Keratinocyte (primary cell): ENCODE results near the gene PTTG1IP2. TPM values are rescaled to one million over a fixed set of nuclear protein-coding genes. Genes with fewer than 3 reads are reported as not detected.
A peak's percentile ranks its signal among the peaks of the same experiment; 100 is the strongest.

ENCODE experiments used
- DNase-seq: peaks from one replicate; pipeline ENCODE4 v3.0.0-alpha.2; 2011; ENCODE audit warnings: low read depth, missing footprints, low spot score
- FAIRE-seq: peaks from 2 replicates; lab custom pipeline; 2011; peaks lifted over from hg19 to GRCh38; lab: Jason Lieb, UNC
- H2AFZ ChIP-seq: 2 replicates; pipeline ENCODE4 v1.6.0; 2012; ENCODE audit warnings: low read length, control low read depth, inconsistent platforms; ENCODE audit not compliant: control insufficient read depth
- H3K27ac ChIP-seq: 2 replicates; pipeline ENCODE4 v1.5.1; 2011; ENCODE audit warnings: low read length; ENCODE audit not compliant: control insufficient read depth, insufficient read depth
- H3K27me3 ChIP-seq: 3 replicates; pipeline ENCODE4 v1.6.0; 2011; ENCODE audit warnings: low read length; ENCODE audit not compliant: control insufficient read depth, insufficient read depth; ENCODE audit errors: extremely low read depth
- H3K36me3 ChIP-seq, 2 experiments: 2 replicates in 1 of 2; 3 replicates in 1 of 2; pipeline ENCODE4 v1.5.1; 2011; ENCODE audit warnings: low read length in 2 of 2, mild to moderate bottlenecking in 1 of 2; ENCODE audit not compliant: control insufficient read depth in 2 of 2, insufficient read depth in 2 of 2; ENCODE audit errors: extremely low read depth in 1 of 2
- H3K4me1 ChIP-seq: 3 replicates; pipeline ENCODE4 v1.5.1; 2011; ENCODE audit warnings: low read length; ENCODE audit not compliant: control insufficient read depth, insufficient read depth; ENCODE audit errors: extremely low read depth
- H3K4me2 ChIP-seq: 3 replicates; pipeline ENCODE4 v1.6.0; 2011; ENCODE audit warnings: low read depth, low read length; ENCODE audit not compliant: control insufficient read depth, insufficient read depth; ENCODE audit errors: extremely low read depth
- H3K4me3 ChIP-seq, 3 experiments: fragments of 200-600 bp in 1 of 3; sonication (generic) in 1 of 3; 2 replicates in 2 of 3; 3 replicates in 1 of 3; pipeline ENCODE4 v1.5.1; 2011 to 2016; ENCODE audit warnings: low read length in 3 of 3, mild to moderate bottlenecking in 3 of 3, control low read depth in 2 of 3, inconsistent platforms in 1 of 3, low read depth in 1 of 3, mixed read lengths in 1 of 3, mixed run types in 1 of 3, moderate library complexity in 1 of 3; ENCODE audit not compliant: control insufficient read depth in 2 of 3, insufficient read depth in 2 of 3; ENCODE audit errors: extremely low read depth in 1 of 3
- H3K79me2 ChIP-seq: 2 replicates; pipeline ENCODE4 v1.6.0; 2012; ENCODE audit warnings: low read length; ENCODE audit not compliant: control insufficient read depth, insufficient read depth
- H3K9ac ChIP-seq: 3 replicates; pipeline ENCODE4 v1.6.0; 2011; ENCODE audit warnings: low read length; ENCODE audit not compliant: control insufficient read depth, insufficient read depth; ENCODE audit errors: extremely low read depth
- H3K9me1 ChIP-seq: 3 replicates; pipeline ENCODE4 v1.6.0; 2011; ENCODE audit warnings: low read length; ENCODE audit not compliant: control insufficient read depth, insufficient read depth; ENCODE audit errors: extremely low read depth
- H3K9me3 ChIP-seq: 2 replicates; pipeline ENCODE4 v1.5.1; 2012; ENCODE audit warnings: low read depth, low read length; ENCODE audit not compliant: control insufficient read depth
- H4K20me1 ChIP-seq: 3 replicates; pipeline ENCODE4 v1.6.0; 2011; ENCODE audit warnings: low read length; ENCODE audit not compliant: control insufficient read depth, insufficient read depth; ENCODE audit errors: extremely low read depth
- CTCF ChIP-seq, 3 experiments: IDR thresholded peaks in 1 of 3; conservative IDR thresholded peaks in 1 of 3; optimal IDR thresholded peaks in 1 of 3; 2 replicates in 2 of 3; 3 replicates in 1 of 3; pipeline versions ENCODE3 to v1.5.1; 2011; ENCODE audit warnings: low read length in 3 of 3, mild to moderate bottlenecking in 3 of 3, moderate library complexity in 2 of 3, control low read depth in 1 of 3, inconsistent platforms in 1 of 3; ENCODE audit not compliant: insufficient read depth in 2 of 3; ENCODE audit errors: extremely low read depth in 1 of 3
- EZH2 ChIP-seq: IDR thresholded peaks from one replicate; pipeline ENCODE4 v1.6.1; 2012; ENCODE audit warnings: inconsistent platforms, mild to moderate bottlenecking, low read length, moderate library complexity
- dilution Hi-C: fragments of 300-500 bp; cut with MboI; formaldehyde crosslinking; loops from one replicate; pipeline ENCODE4 v1.7.0; 2020; ENCODE audit warnings: low sequenced_read_pairs; ENCODE audit not compliant: extremely low pct_ligation_motif_present
- polyA plus RNA-seq, 5 experiments: library from polyadenylated mRNA; depleted of rRNA in 3 of 5; stranded (reverse) in 3 of 5; stranded (forward) in 1 of 5; unstranded in 1 of 5; fragments of >200 nt; gene quantifications; 1 replicate in 1 of 5; 2 replicates in 3 of 5; 3 replicates in 1 of 5; pipeline versions ENCODE4 v1.2.1 to v1.2.3, GENCODE V29; 2011 to 2012; ENCODE audit warnings: missing spikeins in 2 of 5, low read depth in 1 of 5, low replicate concordance in 1 of 5

PTTG1IP2 gene
- polyA plus RNA-seq, 1 donor (not counting 4 experiments of a cell fraction or from before 2014, with no cell fraction given): not detected

- no peak for TF ChIP-seq CTCF (optimal IDR thresholded peaks at IDR 0.05 in 1 of 3, IDR thresholded peaks at IDR 0.05 in 1 of 3, conservative IDR thresholded peaks at IDR 0.05 in 1 of 3; ENCODE audit: extremely low read depth in 1 of 3, insufficient read depth in 2 of 3, low read length in 3 of 3)
- TF ChIP-seq EZH2: no peak
- no peaks in the 10 kb centered on the region for H3K27me3 ChIP-seq
These were observed 44.7 kb upstream of the PTTG1IP2 start for GRCh38 chr7:90424720-90425119.

GRCh38 chr7:90425376-90425775, 44.1 kb upstream of the PTTG1IP2 start:
- Histone ChIP-seq H3K4me1 (peaks cover 8% of the 10 kb centered on the region), H3K9ac (no peak overlapping the region), H3K4me3 (no peak overlapping the region), H3K9me3 (no peaks in the 10 kb centered on the region), H3K36me3 (no peaks in the 10 kb centered on the region), H3K4me2 (peak overlapping the region; percentile 59), H3K27me3 (no peaks in the 10 kb centered on the region), H2AFZ (peak overlapping the region; percentile 67), H3K79me2 (no peaks in the 10 kb centered on the region), H3K9me1 (no peaks in the 10 kb centered on the region), H4K20me1 (no peaks in the 10 kb centered on the region), H3K27ac (peak overlapping the region; percentile 37)
- DNase-seq (no peak), FAIRE-seq (peak; percentile 56)
- TF ChIP-seq EZH2 (no peak), CTCF (optimal IDR thresholded peaks at IDR 0.05 in 1 of 3, IDR thresholded peaks at IDR 0.05 in 1 of 3, conservative IDR thresholded peaks at IDR 0.05 in 1 of 3; ENCODE audit: extremely low read depth in 1 of 3, insufficient read depth in 2 of 3, low read length in 3 of 3) (no peak)
- dilution Hi-C loops: no loop called here

More at GRCh38 chr7:90424720-90425119, 44.7 kb upstream of the PTTG1IP2 start:
- Histone ChIP-seq H3K9me3 (no peaks in the 10 kb centered on the region), H2AFZ (no peak overlapping the region), H3K4me2 (no peak overlapping the region), H4K20me1 (no peaks in the 10 kb centered on the region), H3K79me2 (no peaks in the 10 kb centered on the region), H3K9ac (no peak overlapping the region), H3K36me3 (no peaks in the 10 kb centered on the region), H3K9me1 (no peaks in the 10 kb centered on the region), H3K4me3 (no peak overlapping the region), H3K27ac (no peak overlapping the region), H3K4me1 (peaks cover 8% of the 10 kb centered on the region)
- DNase-seq: no peak
- FAIRE-seq: no peak
- dilution Hi-C loops: no loop called here
